HG03095 (cell line): ENCODE data around the gene CCDC14.

ENCODE experiments used
- ATAC-seq: cut with Tn5 transposase; IDR thresholded peaks from one replicate; pipeline ENCODE4 v1.9.1; 2021; ENCODE audit warnings: moderate library complexity; ENCODE audit not compliant: unreplicated experiment

The CCDC14 gene

GRCh38 chr3:123864706-123865105 lies 96.3 kb downstream of the CCDC14 start:
- no peak for ATAC-seq
